Neural crest cell (in vitro differentiated cells): Measurements from ENCODE around the gene CCDC148. TPM values are rescaled to one million over a fixed set of nuclear protein-coding genes. Genes with fewer than 3 reads are reported as not detected.

Source experiments
- DNase-seq: peaks from one replicate; pipeline ENCODE4 v3.0.0; 2021; ENCODE audit warnings: low read depth, mixed read lengths, low spot score
- H3K27ac Mint-ChIP-seq: one replicate; pipeline ENCODE4 v1.8.0; 2021; ENCODE audit warnings: mild to moderate bottlenecking, mixed read lengths; ENCODE audit not compliant: unreplicated experiment
- H3K27me3 Mint-ChIP-seq: 2 replicates; pipeline ENCODE4 v1.8.0; 2021; ENCODE audit warnings: low read depth, mild to moderate bottlenecking, mixed read lengths
- H3K36me3 Mint-ChIP-seq: 2 replicates; pipeline ENCODE4 v1.8.0; 2021; ENCODE audit warnings: low read depth, mild to moderate bottlenecking, mixed read lengths
- H3K4me1 Mint-ChIP-seq: 2 replicates; pipeline ENCODE4 v1.8.0; 2021; ENCODE audit warnings: mixed read lengths
- H3K4me3 Mint-ChIP-seq: one replicate; pipeline ENCODE4 v1.8.0; 2021; ENCODE audit warnings: mild to moderate bottlenecking, mixed read lengths
- H3K9me3 Mint-ChIP-seq: 2 replicates; pipeline ENCODE4 v1.8.0; 2021; ENCODE audit warnings: mixed read lengths
- total RNA-seq: library from RNA; stranded (reverse); gene quantifications from 2 replicates; pipeline ENCODE4 v1.2.1, GENCODE V29; 2021
- TF ChIP-seq, protein P1 (sequence below): fragments of 200-600 bp; sonication (generic); conservative IDR thresholded peaks from 2 replicates; pipeline ENCODE4 v1.5.0; 2021; ENCODE audit warnings: antibody characterized with exemption, mild to moderate bottlenecking

CCDC148 gene
- total RNA-seq, 1 donor from 2014 or later: 1.8 TPM

DNA sequence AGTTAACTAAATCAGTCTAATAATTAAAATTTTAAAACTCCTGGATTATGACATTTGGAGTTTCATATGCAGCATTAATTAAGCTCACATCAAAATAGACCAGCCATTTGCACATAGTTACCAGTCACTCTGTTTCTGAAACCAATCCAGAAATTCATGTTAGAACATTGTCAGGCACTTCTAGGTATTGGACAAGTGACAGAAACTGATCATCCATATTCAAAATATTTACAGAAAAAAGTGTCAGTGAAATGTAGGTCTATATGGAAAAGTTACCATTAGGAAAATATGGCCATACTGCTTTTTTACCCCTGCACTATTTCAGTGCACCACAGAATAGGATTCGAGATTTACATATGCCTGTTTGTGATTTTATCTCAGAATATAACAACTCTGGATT, 321.5 kb downstream of the CCDC148 start:
- TF ChIP-seq, protein P1, sequence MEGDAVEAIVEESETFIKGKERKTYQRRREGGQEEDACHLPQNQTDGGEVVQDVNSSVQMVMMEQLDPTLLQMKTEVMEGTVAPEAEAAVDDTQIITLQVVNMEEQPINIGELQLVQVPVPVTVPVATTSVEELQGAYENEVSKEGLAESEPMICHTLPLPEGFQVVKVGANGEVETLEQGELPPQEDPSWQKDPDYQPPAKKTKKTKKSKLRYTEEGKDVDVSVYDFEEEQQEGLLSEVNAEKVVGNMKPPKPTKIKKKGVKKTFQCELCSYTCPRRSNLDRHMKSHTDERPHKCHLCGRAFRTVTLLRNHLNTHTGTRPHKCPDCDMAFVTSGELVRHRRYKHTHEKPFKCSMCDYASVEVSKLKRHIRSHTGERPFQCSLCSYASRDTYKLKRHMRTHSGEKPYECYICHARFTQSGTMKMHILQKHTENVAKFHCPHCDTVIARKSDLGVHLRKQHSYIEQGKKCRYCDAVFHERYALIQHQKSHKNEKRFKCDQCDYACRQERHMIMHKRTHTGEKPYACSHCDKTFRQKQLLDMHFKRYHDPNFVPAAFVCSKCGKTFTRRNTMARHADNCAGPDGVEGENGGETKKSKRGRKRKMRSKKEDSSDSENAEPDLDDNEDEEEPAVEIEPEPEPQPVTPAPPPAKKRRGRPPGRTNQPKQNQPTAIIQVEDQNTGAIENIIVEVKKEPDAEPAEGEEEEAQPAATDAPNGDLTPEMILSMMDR: no peak
- no peaks in the 10 kb centered on the region for H3K27me3 Mint-ChIP-seq
- H3K4me3 Mint-ChIP-seq: no peak overlapping the region
- H3K27ac Mint-ChIP-seq: no peak overlapping the region
- no peak for DNase-seq
- H3K36me3 Mint-ChIP-seq: no peaks in the 10 kb centered on the region
- H3K9me3 Mint-ChIP-seq: no peaks in the 10 kb centered on the region
- H3K4me1 Mint-ChIP-seq: no peaks in the 10 kb centered on the region

DNA sequence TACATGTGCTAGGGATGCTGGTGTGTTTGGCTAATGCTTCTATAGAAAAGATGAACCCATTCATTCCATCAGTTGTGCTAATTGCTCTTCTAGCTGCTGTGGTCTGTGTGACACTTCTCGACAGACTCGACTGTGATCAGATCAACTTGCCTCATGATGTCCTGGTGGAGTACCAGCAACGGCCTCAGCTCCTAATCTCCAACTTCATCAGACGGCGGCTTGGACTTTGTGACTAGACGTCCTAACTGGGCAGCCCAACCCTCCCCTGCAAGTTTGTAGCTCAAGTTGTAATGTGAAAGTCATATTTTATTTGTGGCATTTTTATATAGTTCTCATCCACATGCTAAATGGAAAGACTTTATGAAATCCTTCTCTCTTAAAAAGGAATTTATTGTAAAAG, 321.9 kb downstream of the CCDC148 start:
- Mint-ChIP-seq H3K9me3 (no peaks in the 10 kb centered on the region), H3K4me3 (no peak overlapping the region), H3K36me3 (no peaks in the 10 kb centered on the region), H3K27ac (no peak overlapping the region), H3K4me1 (no peaks in the 10 kb centered on the region), H3K27me3 (no peaks in the 10 kb centered on the region)
- TF ChIP-seq, protein P1: no peak
- no peak for DNase-seq

DNA sequence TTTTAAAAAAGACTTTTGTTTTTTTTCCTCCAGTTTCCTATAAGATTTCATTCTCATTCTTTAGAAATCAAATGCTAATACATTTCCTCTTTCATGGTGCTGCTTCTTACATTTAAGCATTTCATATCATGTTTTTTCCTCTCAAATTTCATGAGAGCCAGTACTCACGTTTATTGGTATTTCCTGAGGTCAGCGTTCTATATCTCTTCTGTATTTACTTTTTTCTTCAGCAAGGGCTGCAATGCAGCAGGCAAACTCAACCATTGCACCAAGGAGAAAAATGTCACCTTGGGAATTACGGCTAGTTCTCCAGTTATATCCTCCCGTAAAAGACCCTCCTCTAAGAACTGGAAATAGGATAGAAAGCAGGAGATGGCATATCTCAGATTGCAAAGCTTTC, 322.5 kb downstream of the CCDC148 start:
- no peaks in the 10 kb centered on the region for H3K4me1 Mint-ChIP-seq
- no peaks in the 10 kb centered on the region for H3K27me3 Mint-ChIP-seq

DNA sequence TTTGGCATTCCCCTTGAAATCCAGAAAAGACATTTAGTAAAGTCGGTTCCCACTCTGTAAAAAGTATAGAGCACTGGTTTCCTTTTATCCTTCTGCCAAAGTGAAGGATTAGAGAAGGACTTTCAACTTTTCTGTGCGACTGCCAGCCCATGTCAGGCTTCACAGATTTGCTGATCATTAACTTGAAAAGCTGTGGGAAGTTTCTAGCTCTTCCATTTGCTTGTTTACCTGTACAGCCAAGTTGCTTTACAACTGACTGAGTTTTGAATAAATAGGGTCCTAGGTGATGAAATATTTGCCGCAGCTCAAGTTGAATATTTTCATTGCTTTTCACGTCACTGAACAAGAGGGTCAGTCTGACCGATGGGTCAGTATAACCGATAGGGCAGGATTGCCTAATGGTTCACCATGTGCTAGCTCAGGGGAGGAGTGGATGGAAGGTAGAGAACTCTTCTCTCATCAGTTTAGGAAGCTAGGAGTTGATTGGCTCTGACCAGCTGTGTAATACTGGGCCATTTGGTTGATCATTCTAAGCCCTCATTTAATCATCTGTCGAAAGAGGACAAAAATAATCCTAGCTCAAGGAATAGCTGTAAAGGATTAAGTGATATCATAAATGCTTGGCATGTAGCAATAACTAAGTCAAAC, 324.5 kb downstream of the CCDC148 start:
- no peaks in the 10 kb centered on the region for H3K9me3 Mint-ChIP-seq
- no peaks in the 10 kb centered on the region for H3K4me1 Mint-ChIP-seq
- DNase-seq: no peak
- no peaks in the 10 kb centered on the region for H3K36me3 Mint-ChIP-seq
- TF ChIP-seq, protein P1: no peak
- no peak overlapping the region for H3K27ac Mint-ChIP-seq
- no peaks in the 10 kb centered on the region for H3K27me3 Mint-ChIP-seq
- H3K4me3 Mint-ChIP-seq: no peak overlapping the region

More for the DNA sequence above, 322.5 kb downstream of the CCDC148 start:
- TF ChIP-seq, protein P1: no peak
- Mint-ChIP-seq H3K4me3 (no peak overlapping the region), H3K9me3 (no peaks in the 10 kb centered on the region), H3K27ac (no peak overlapping the region), H3K36me3 (no peaks in the 10 kb centered on the region)
- no peak for DNase-seq

DNA sequence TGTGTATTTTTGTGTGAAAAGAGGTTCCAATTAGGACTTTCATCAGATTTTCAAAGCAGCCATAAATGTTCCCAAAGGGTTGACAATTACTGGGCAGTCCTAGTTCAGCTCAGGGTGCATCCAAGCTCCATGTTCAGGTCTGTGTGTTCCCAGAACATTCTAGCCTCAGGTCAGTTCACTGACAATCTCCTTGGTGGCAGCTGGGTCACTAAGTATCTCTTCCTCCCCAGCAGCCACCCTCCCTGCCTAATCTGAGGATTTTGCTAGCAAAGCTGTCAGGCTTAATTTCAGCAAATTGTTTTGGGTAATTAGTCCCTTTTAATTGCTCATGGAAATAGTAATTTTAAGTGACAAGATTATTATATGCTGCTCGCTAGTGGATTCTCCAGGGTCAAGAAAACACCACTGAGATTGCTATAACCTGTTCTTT, 325.1 kb downstream of the CCDC148 start:
- no peaks in the 10 kb centered on the region for H3K36me3 Mint-ChIP-seq
- DNase-seq: no peak
- H3K27ac Mint-ChIP-seq: no peak overlapping the region
- TF ChIP-seq, protein P1: no peak
- H3K9me3 Mint-ChIP-seq: no peaks in the 10 kb centered on the region
- H3K4me1 Mint-ChIP-seq: no peaks in the 10 kb centered on the region
- no peak overlapping the region for H3K4me3 Mint-ChIP-seq
- no peaks in the 10 kb centered on the region for H3K27me3 Mint-ChIP-seq
